Hematopoietic multipotent progenitor cell treated with erythropoietin and hydrocortisone succinate and interleukin-3 and kit ligand, for 17 days (in vitro differentiated cells): ENCODE measurements around the gene RNF38.
A peak's percentile ranks its signal among the peaks of the same experiment; 100 is the strongest.
"Not testable (repeated sequence)": the region's sequence is repeated elsewhere in the genome, so short reads cannot be mapped to it uniquely, and the experiment has no call there.

Source experiments
- DNase-seq: peaks from one replicate; pipeline ENCODE4 v3.0.0-alpha.2; 2015; ENCODE audit warnings: low spot score

The RNF38 gene

GRCh38 chr9:36332006-36332405 is 68.1 kb downstream of the RNF38 start:
- no peak for DNase-seq

- DNase-seq = peak; percentile 81
Measured at GRCh38 chr9:36328798-36329411, 71.2 kb downstream of the RNF38 start.

- DNase-seq = no peak
Measured at GRCh38 chr9:36325081-36325828, 74.8 kb downstream of the RNF38 start.

GRCh38 chr9:36323926-36324325 is 76.1 kb downstream of the RNF38 start:
- no peak for DNase-seq

GRCh38 chr9:36322462-36322861 is 77.6 kb downstream of the RNF38 start:
- DNase-seq = no peak

- not testable (repeated sequence) for DNase-seq
Measured at GRCh38 chr9:36321903-36322302, 78.2 kb downstream of the RNF38 start.

GRCh38 chr9:36320466-36320865 is 79.6 kb downstream of the RNF38 start:
- no peak for DNase-seq

- no peak for DNase-seq
Measured at GRCh38 chr9:36319806-36320205, 80.3 kb downstream of the RNF38 start.

GRCh38 chr9:36319183-36319582 is 80.9 kb downstream of the RNF38 start:
- DNase-seq = no peak

- DNase-seq = no peak
Measured at GRCh38 chr9:36318212-36318802, 81.8 kb downstream of the RNF38 start.

GRCh38 chr9:36317766-36318165 is 82.3 kb downstream of the RNF38 start:
- DNase-seq = no peak

GRCh38 chr9:36316611-36317317 is 83.3 kb downstream of the RNF38 start:
- no peak for DNase-seq

- DNase-seq = no peak
Measured at GRCh38 chr9:36316049-36316448, 84.0 kb downstream of the RNF38 start.

GRCh38 chr9:36315283-36315682 is 84.8 kb downstream of the RNF38 start:
- no peak for DNase-seq

- DNase-seq = no peak
Measured at GRCh38 chr9:36314740-36315139, 85.3 kb downstream of the RNF38 start.

GRCh38 chr9:36306471-36307306 is 93.4 kb downstream of the RNF38 start:
- DNase-seq = no peak

GRCh38 chr9:36304366-36304765 is 95.7 kb downstream of the RNF38 start:
- not testable (repeated sequence) for DNase-seq

- DNase-seq = no peak
Measured at GRCh38 chr9:36301227-36301626, 98.8 kb downstream of the RNF38 start.

- no peak for DNase-seq
Measured at GRCh38 chr9:36298566-36298965, 101.5 kb downstream of the RNF38 start.

GRCh38 chr9:36297798-36298197 is 102.3 kb downstream of the RNF38 start:
- DNase-seq = no peak

GRCh38 chr9:36294996-36295395 is 105.1 kb downstream of the RNF38 start:
- DNase-seq = not testable (repeated sequence)

GRCh38 chr9:36293918-36294317 is 106.2 kb downstream of the RNF38 start:
- no peak for DNase-seq
